Fibroblast of lung (primary cell): ENCODE results near the gene LRRC59.
"Not testable (repeated sequence)": the region's sequence is repeated elsewhere in the genome, so short reads cannot be mapped to it uniquely, and the experiment has no call there.

Experiments
- CTCF ChIP-seq, 2 donors: IDR thresholded peaks in 1 of 2; conservative IDR thresholded peaks in 1 of 2; 1 replicate in 1 of 2; 2 replicates in 1 of 2; pipeline ENCODE4 v1.5.1; 2011 to 2012; ENCODE audit warnings: low read length in 2 of 2, control low read depth in 1 of 2, inconsistent platforms in 1 of 2, low read depth in 1 of 2, mild to moderate bottlenecking in 1 of 2
- EZH2 ChIP-seq: IDR thresholded peaks from 2 replicates; pipeline ENCODE4 v1.5.1; 2012; ENCODE audit warnings: low read length, control low read depth, mild to moderate bottlenecking; ENCODE audit errors: missing control alignments

DNA sequence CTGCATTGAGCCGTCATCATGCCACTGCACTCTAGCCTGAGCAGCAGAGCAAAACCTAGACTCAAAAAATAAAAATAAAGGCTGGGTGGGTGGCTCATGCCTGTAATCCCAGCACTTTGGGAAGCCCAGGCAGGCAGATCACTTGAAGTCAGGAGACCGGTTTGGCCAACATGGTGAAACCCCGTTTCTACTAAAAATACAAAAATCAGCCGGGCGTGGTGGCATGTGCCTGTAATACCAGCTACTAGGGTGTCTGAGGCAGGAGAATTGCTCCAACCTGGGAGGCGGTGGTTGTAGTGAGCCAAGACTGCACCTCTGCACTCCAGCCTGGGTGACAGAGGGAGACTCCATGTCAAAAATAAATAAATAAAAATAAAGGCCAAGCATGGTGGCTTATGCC lies 30.8 kb upstream of the LRRC59 start:
- TF ChIP-seq CTCF (conservative IDR thresholded peaks at IDR 0.05 in 1 of 2, IDR thresholded peaks at IDR 0.05 in 1 of 2; ENCODE audit: low read depth in 1 of 2, low read length in 2 of 2); EZH2: not testable (repeated sequence)
